ENCODE results near the gene COL26A1.

Gene COL26A1

GRCh38 chr7:101564778-101565211 lies 202.1 kb downstream of the COL26A1 start (continued):
- TF ChIP-seq ZNF398 (tag by site-specific recombination; IDR thresholded peaks at IDR 0.05) = no peak

- Histone ChIP-seq H3K36me3 (ENCODE audit: control insufficient read depth in 2 of 2, insufficient read depth in 1 of 2, low read length in 2 of 2) (no peaks in the 10 kb centered on the region), H3K27ac (ENCODE audit: extremely low read depth, low read depth, low read length) (no peak overlapping the region), H3K4me3 (ENCODE audit: low read depth, low read length) (no peak overlapping the region), H3K9me3 (ENCODE audit: control insufficient read depth, insufficient read depth, low read depth, low read length) (no peaks in the 10 kb centered on the region; the same call in 1 of the 2 replicates), H3K4me1 (ENCODE audit: control insufficient read depth, insufficient read depth, low read length) (no peaks in the 10 kb centered on the region)
- CTCF ChIA-PET = interaction anchor here (0.7 kb wide), 1 partner anchor 155 kb away, joined by 3 read pairs; no protein-coding TSS in a partner anchor
- POLR2A ChIA-PET = interaction anchor here (0.7 kb wide), 1 partner anchor 101 kb away, joined by 3 read pairs; no protein-coding TSS in a partner anchor
- TF ChIP-seq ZNF558 (tag by site-specific recombination; IDR thresholded peaks at IDR 0.05) = no peak
- peak; percentile 93 for TF ChIP-seq ZNF623 (tag by site-specific recombination; IDR thresholded peaks at IDR 0.05)
Observed at GRCh38 chr7:101565601-101566209, 203.0 kb downstream of the COL26A1 start.

GRCh38 chr7:101567230-101567629 lies 204.6 kb downstream of the COL26A1 start:
- no peak for TF ChIP-seq ZBTB11 (tag by site-specific recombination; conservative IDR thresholded peaks at IDR 0.05; ENCODE audit: low read depth)
- no peak for TF ChIP-seq ZNF18 (tag by site-specific recombination; IDR thresholded peaks at IDR 0.05)
- no peak for TF ChIP-seq ZNF501 (tag by site-specific recombination; IDR thresholded peaks at IDR 0.05)
- TF ChIP-seq ZNF513 (tag by site-specific recombination; IDR thresholded peaks at IDR 0.05) = no peak
- TF ChIP-seq BCL11B (tag by site-specific recombination; IDR thresholded peaks at IDR 0.05; ENCODE audit: low read depth) = no peak
- Histone ChIP-seq H3K4me1 (ENCODE audit: control insufficient read depth, insufficient read depth, low read length) (no peaks in the 10 kb centered on the region), H3K36me3 (ENCODE audit: control insufficient read depth in 2 of 2, insufficient read depth in 1 of 2, low read length in 2 of 2) (no peaks in the 10 kb centered on the region), H3K27ac (ENCODE audit: extremely low read depth, low read depth, low read length) (no peak overlapping the region), H3K9me3 (ENCODE audit: control insufficient read depth, insufficient read depth, low read depth, low read length) (no peaks in the 10 kb centered on the region; the same call in 1 of the 2 replicates), H3K4me3 (ENCODE audit: low read depth, low read length) (no peak overlapping the region)
- ChIA-PET POLR2A (no interaction called here), CTCF (interaction anchor here (0.6 to 1.1 kb wide), 3 partner anchors 25 to 540 kb away, joined by 3 read pairs; no protein-coding TSS in a partner anchor)

GRCh38 chr7:101572156-101572555 lies 209.5 kb downstream of the COL26A1 start:
- ChIA-PET CTCF (interaction anchor here (1.9 kb wide), 1 partner anchor 29 kb away, joined by 8 read pairs; no protein-coding TSS in a partner anchor), POLR2A (no interaction called here)
- no peaks in the 10 kb centered on the region for H3K36me3 ChIP-seq (ENCODE audit: control insufficient read depth in 2 of 2, insufficient read depth in 1 of 2, low read length in 2 of 2)
- H3K27ac ChIP-seq (ENCODE audit: extremely low read depth, low read depth, low read length) = no peak overlapping the region
- no peak overlapping the region for H3K4me3 ChIP-seq (ENCODE audit: low read depth, low read length)
- H3K9me3 ChIP-seq (ENCODE audit: control insufficient read depth, insufficient read depth, low read depth, low read length) = no peaks in the 10 kb centered on the region; the same call in 1 of the 2 replicates
- H3K4me1 ChIP-seq (ENCODE audit: control insufficient read depth, insufficient read depth, low read length) = no peaks in the 10 kb centered on the region
- TF ChIP-seq ZNF19 (tag by site-specific recombination; IDR thresholded peaks at IDR 0.05; ENCODE audit: low read depth) = no peak
- no peak for TF ChIP-seq ATF2 (tag by site-specific recombination; IDR thresholded peaks at IDR 0.05; ENCODE audit: low read depth)
- no peak for TF ChIP-seq ZNF239 (tag by site-specific recombination; IDR thresholded peaks at IDR 0.05)
- TF ChIP-seq ZNF747 (tag by site-specific recombination; IDR thresholded peaks at IDR 0.05) = no peak
- TF ChIP-seq ZNF76 (tag by site-specific recombination; IDR thresholded peaks at IDR 0.05; ENCODE audit: borderline replicate concordance, low read depth) = no peak
- TF ChIP-seq ZNF510 (tag by site-specific recombination; IDR thresholded peaks at IDR 0.05; ENCODE audit: insufficient replicate concordance) = no peak
- TF ChIP-seq ZBTB17 (tag by site-specific recombination; IDR thresholded peaks at IDR 0.05) = no peak
- no peak for TF ChIP-seq BCL6B (tag by site-specific recombination; IDR thresholded peaks at IDR 0.05)
- no peak for TF ChIP-seq ZNF561 (tag by site-specific recombination; IDR thresholded peaks at IDR 0.05; ENCODE audit: borderline replicate concordance)
